A549 (cell line): Measurements from ENCODE around the gene ZFP36L1. TPM values are rescaled to one million over a fixed set of nuclear protein-coding genes. Genes with fewer than 3 reads are reported as not detected.
A peak's percentile ranks its signal among the peaks of the same experiment; 100 is the strongest.

Source experiments
- ATAC-seq, 2 experiments: fragments of 200-7000 bp in 1 of 2; fragments of >200 bp in 1 of 2; cut with Nextera tagmentation in 1 of 2; cut with Tn5 transposase in 1 of 2; 3 replicates each; pipeline versions ENCODE4 v1.8.0 to v1.9.1; 2018 to 2020; ENCODE audit warnings: mild to moderate bottlenecking in 1 of 2, moderate library complexity in 1 of 2
- CTCF ChIA-PET: fragments of 300-600 bp; sonication (Branson Sonifier 250); formaldehyde crosslinking; extraction: SDS; loops from one replicate; lab custom pipeline; 2021; ENCODE audit warnings: antibody characterized with exemption, inconsistent platforms; lab: Yijun Ruan, JAX
- POLR2A ChIA-PET: fragments of 350-600 bp; formaldehyde crosslinking; extraction: SDS; loops from one replicate; lab custom pipeline; 2021; ENCODE audit warnings: antibody characterized with exemption, inconsistent platforms; lab: Yijun Ruan, JAX
- DNase-seq, 2 experiments: peaks; one replicate each; pipeline versions ENCODE4 v3.0.0 to v3.0.0-alpha.2; 2011 to 2016; ENCODE audit warnings: low read depth in 1 of 2, low spot score in 1 of 2
- FAIRE-seq: peaks from 2 replicates; lab custom pipeline; 2011; peaks lifted over from hg19 to GRCh38; lab: Jason Lieb, UNC
- H3K27ac ChIP-seq, 2 experiments: fragments of >200 bp; sonication (Bioruptor Twin); formaldehyde crosslinking; 3 replicates each; pipeline ENCODE4 v1.5.1; 2016 to 2017
- H3K4me1 ChIP-seq: fragments of >200 bp; sonication (Bioruptor Twin); formaldehyde crosslinking; 3 replicates; pipeline ENCODE4 v1.6.1; 2016
- H3K4me2 ChIP-seq: fragments of >200 bp; sonication (Bioruptor Twin); formaldehyde crosslinking; 3 replicates; pipeline ENCODE4 v1.6.1; 2016
- H3K4me3 ChIP-seq: fragments of >200 bp; sonication (Bioruptor Twin); formaldehyde crosslinking; 3 replicates; pipeline ENCODE4 v1.5.1; 2016
- H3K9me3 ChIP-seq: fragments of >200 bp; sonication (Bioruptor Twin); formaldehyde crosslinking; 3 replicates; pipeline ENCODE4 v1.6.1; 2016
- ATOH8 ChIP-seq: fragments of 250-450 bp; sonication (Bioruptor Pico); IDR thresholded peaks from 2 replicates; pipeline ENCODE4 v1.5.0; 2020; ENCODE audit warnings: low read depth, mild to moderate bottlenecking, moderate library complexity
- CBX2 ChIP-seq: fragments of 200-600 bp; sonication (generic); IDR thresholded peaks from 2 replicates; pipeline ENCODE4 v1.6.1; 2016; ENCODE audit warnings: low read depth, mild to moderate bottlenecking, borderline replicate concordance
- CEBPB ChIP-seq, 2 experiments: fragments of >200 bp in 1 of 2; sonication (Bioruptor Twin) in 1 of 2; formaldehyde crosslinking in 1 of 2; IDR thresholded peaks; 2 replicates each; pipeline ENCODE4 v1.6.1; 2012 to 2016
- CHD4 ChIP-seq: fragments of 200-600 bp; sonication (generic); IDR thresholded peaks from 2 replicates; pipeline ENCODE4 v1.6.1; 2016; ENCODE audit warnings: antibody characterized with exemption, mild to moderate bottlenecking, borderline replicate concordance
- CTCF ChIP-seq: fragments of >200 bp; sonication (Bioruptor Twin); formaldehyde crosslinking; IDR thresholded peaks from 3 replicates; pipeline ENCODE4 v1.5.1; 2016
- FOSB ChIP-seq: fragments of 250-450 bp; sonication (Bioruptor Pico); IDR thresholded peaks from 2 replicates; pipeline ENCODE4 v1.5.0; 2020; ENCODE audit warnings: mild to moderate bottlenecking, moderate library complexity
- FOSL2 ChIP-seq, 2 experiments: fragments of 450-650 bp in 1 of 2; fragments of >200 bp in 1 of 2; sonication (Bioruptor Twin) in 1 of 2; formaldehyde crosslinking; IDR thresholded peaks; 2 replicates each; pipeline versions ENCODE4 v1.5.0 to v1.6.1; 2016 to 2020; ENCODE audit warnings: mild to moderate bottlenecking in 1 of 2, moderate library complexity in 1 of 2
- FOXS1 ChIP-seq: fragments of 250-450 bp; sonication (Bioruptor Pico); IDR thresholded peaks from 2 replicates; pipeline ENCODE4 v1.5.0; 2020; ENCODE audit warnings: mild to moderate bottlenecking, moderate library complexity
- HMGXB4 ChIP-seq: fragments of 250-450 bp; sonication (Bioruptor Pico); IDR thresholded peaks from 2 replicates; pipeline ENCODE4 v1.5.0; 2021; ENCODE audit warnings: mild to moderate bottlenecking, moderate library complexity, borderline replicate concordance
- HOXB13 ChIP-seq: fragments of 250-450 bp; sonication (Bioruptor Pico); IDR thresholded peaks from 2 replicates; pipeline ENCODE4 v1.5.0; 2020; ENCODE audit warnings: low read depth, mild to moderate bottlenecking, moderate library complexity
- HOXB5 ChIP-seq: fragments of 250-450 bp; sonication (Bioruptor Pico); IDR thresholded peaks from 2 replicates; pipeline ENCODE4 v1.5.0; 2020; ENCODE audit warnings: mild to moderate bottlenecking, moderate library complexity
- JUN ChIP-seq, 2 experiments: fragments of >200 bp; sonication (Bioruptor Twin); formaldehyde crosslinking; IDR thresholded peaks; 2 replicates in 1 of 2; 3 replicates in 1 of 2; pipeline ENCODE4 v1.6.1; 2016 to 2017
- MAFK ChIP-seq: fragments of 450-650 bp; IDR thresholded peaks from 2 replicates; pipeline ENCODE4 v1.6.1; 2014; ENCODE audit not compliant: partially characterized antibody
- MAX ChIP-seq: IDR thresholded peaks from 2 replicates; pipeline ENCODE4 v1.6.1; 2012
- MAZ ChIP-seq: fragments of 150-350 bp; IDR thresholded peaks from 2 replicates; pipeline ENCODE4 v1.6.1; 2014; ENCODE audit warnings: antibody characterized with exemption, low read depth, low read length, borderline replicate concordance
- NR3C1 ChIP-seq: fragments of >200 bp; sonication (Bioruptor Twin); formaldehyde crosslinking; IDR thresholded peaks from 3 replicates; pipeline ENCODE4 v1.6.1; 2017
- PHF8 ChIP-seq: fragments of 200-600 bp; sonication (generic); IDR thresholded peaks from 2 replicates; pipeline ENCODE4 v1.6.1; 2016; ENCODE audit warnings: low read depth, mild to moderate bottlenecking, antibody characterized with exemption, moderate library complexity, borderline replicate concordance
- POLR2A ChIP-seq: IDR thresholded peaks from 2 replicates; pipeline ENCODE4 v1.6.1; 2012; ENCODE audit warnings: mild to moderate bottlenecking, low read length
- RCOR1 ChIP-seq: fragments of 150-350 bp; IDR thresholded peaks from 2 replicates; pipeline ENCODE4 v1.6.1; 2014; ENCODE audit warnings: antibody characterized with exemption, low read length, low read depth
- REST ChIP-seq: fragments of 200-600 bp; sonication (generic); IDR thresholded peaks from 2 replicates; pipeline ENCODE4 v1.6.1; 2016; ENCODE audit warnings: antibody characterized with exemption, mild to moderate bottlenecking, moderate library complexity
- RFX5 ChIP-seq: fragments of 450-650 bp; IDR thresholded peaks from 2 replicates; pipeline ENCODE4 v1.7.1; 2014; ENCODE audit warnings: antibody characterized with exemption, mild to moderate bottlenecking, moderate library complexity
- SREBF2 ChIP-seq: fragments of 450-650 bp; IDR thresholded peaks from 2 replicates; pipeline ENCODE4 v1.6.1; 2014; ENCODE audit warnings: mild to moderate bottlenecking, moderate library complexity
- TFCP2L1 ChIP-seq: fragments of 250-450 bp; sonication (Bioruptor Pico); IDR thresholded peaks from 2 replicates; pipeline ENCODE4 v1.5.0; 2021; ENCODE audit warnings: mild to moderate bottlenecking
- TP53 ChIP-seq: fragments of 250-450 bp; sonication (Bioruptor Pico); IDR thresholded peaks from 2 replicates; pipeline ENCODE4 v1.5.0; 2021; ENCODE audit warnings: mild to moderate bottlenecking, moderate library complexity
- ZNF302 ChIP-seq: fragments of 250-450 bp; sonication (Bioruptor Pico); IDR thresholded peaks from 2 replicates; pipeline ENCODE4 v1.9.0; 2021; ENCODE audit warnings: inconsistent platforms, mild to moderate bottlenecking, moderate library complexity
- WGBS: methylation state at CpG from one replicate; pipeline ENCODE4 v1.1.6; 2017; ENCODE audit errors: missing lambda C conversion rate; 5-methylcytosine and 5-hydroxymethylcytosine counted together
- polyA plus RNA-seq, 4 experiments: library from polyadenylated mRNA; depleted of rRNA in 3 of 4; stranded (reverse); fragments of >200 nt; fragmentation: RNase III in 1 of 4; extraction: RNeasy Plus Mini Kit Qiagen cat#74134 plus additional on column Dnase treatment in 1 of 4; gene quantifications; 2 replicates in 3 of 4; 3 replicates in 1 of 4; pipeline ENCODE4 v1.2.3, GENCODE V29; 2011 to 2017

The ZFP36L1 gene
- polyA plus RNA-seq, 2 of the 4 experiments (the other 2 are of a cell fraction): 76.4 to 114 TPM

GRCh38 chr14:68762953-68763764 is 29.7 kb downstream of the ZFP36L1 start:
- FAIRE-seq (no peak), ATAC-seq (peak in 1 of 2 experiments; percentile 75; a peak in 3 of 6 replicates), DNase-seq (no peak)
- H3K4me1 ChIP-seq: peaks cover 11% of the 10 kb centered on the region
- H3K9me3 ChIP-seq: no peaks in the 10 kb centered on the region
- H3K4me2 ChIP-seq: no peak overlapping the region
- H3K27ac ChIP-seq: peak overlapping the region; percentile 21 to 67; a peak in 3 of 6 replicates
- POLR2A ChIA-PET: interaction anchor here (0.5 kb wide), 1 partner anchor 80 kb away, joined by 3 read pairs; no protein-coding TSS in a partner anchor
- WGBS: 67% methylated on average over 11 of the region's 11 CpGs
- no peak overlapping the region for H3K4me3 ChIP-seq
- CTCF ChIA-PET: interaction anchor here (0.6 to 1.3 kb wide), 2 partner anchors 12 to 26 kb away, joined by 3 to 4 read pairs; no protein-coding TSS in a partner anchor
- no peak for TF ChIP-seq ZNF302
- no peak for TF ChIP-seq CHD4
- no peak for TF ChIP-seq TFCP2L1 (CRISPR knock-in tag)
- TF ChIP-seq JUN (IDR thresholded peaks at IDR 0.05): no peak
- no peak for TF ChIP-seq POLR2A
- no peak for TF ChIP-seq TP53 (CRISPR knock-in tag)
- TF ChIP-seq CEBPB (IDR thresholded peaks at IDR 0.05): no peak
- no peak for TF ChIP-seq RCOR1
- TF ChIP-seq MAX: no peak
- no peak for TF ChIP-seq CTCF
- no peak for TF ChIP-seq ATOH8
- TF ChIP-seq CBX2: no peak
- TF ChIP-seq NR3C1: no peak
- no peak for TF ChIP-seq MAFK
- TF ChIP-seq RFX5: no peak
- no peak for TF ChIP-seq HMGXB4 (CRISPR knock-in tag)
- TF ChIP-seq HOXB5 (CRISPR knock-in tag): no peak
- TF ChIP-seq FOSL2 (IDR thresholded peaks at IDR 0.05): no peak
- TF ChIP-seq FOSL2 (CRISPR knock-in tag; IDR thresholded peaks at IDR 0.05): no peak

GRCh38 chr14:68761391-68761790 is 31.5 kb downstream of the ZFP36L1 start:
- FAIRE-seq (no peak), DNase-seq (no peak), ATAC-seq (no peak)
- Histone ChIP-seq H3K4me1 (peaks cover 11% of the 10 kb centered on the region), H3K4me3 (no peak overlapping the region), H3K9me3 (no peaks in the 10 kb centered on the region), H3K4me2 (no peak overlapping the region), H3K27ac (peak overlapping the region in 1 of 2 experiments; percentile 25; a peak in 2 of 6 replicates)
- TF ChIP-seq CHD4: no peak
- no peak for TF ChIP-seq MAFK
- no peak for TF ChIP-seq REST
- no peak for TF ChIP-seq PHF8
- no peak for TF ChIP-seq MAZ
- no peak for TF ChIP-seq JUN (IDR thresholded peaks at IDR 0.05)
- TF ChIP-seq HOXB13 (CRISPR knock-in tag): no peak
- TF ChIP-seq ZNF302: no peak
- no peak for TF ChIP-seq FOXS1 (CRISPR knock-in tag)
- no peak for TF ChIP-seq FOSB (CRISPR knock-in tag)
- no peak for TF ChIP-seq SREBF2
- POLR2A ChIA-PET: no interaction called here
- CTCF ChIA-PET: interaction anchor here (1.6 kb wide), 1 partner anchor 9 kb away, joined by 4 read pairs; no protein-coding TSS in a partner anchor
- 91% methylated on average over 1 of the region's 1 CpG for WGBS
